IMR-90 (cell line): ENCODE results near the gene DNAH8. TPM values are rescaled to one million over a fixed set of nuclear protein-coding genes. Genes with fewer than 3 reads are reported as not detected.
"Not testable (repeated sequence)": the region's sequence is repeated elsewhere in the genome, so short reads cannot be mapped to it uniquely, and the experiment has no call there.

ENCODE experiments used
- ATAC-seq: fragments of 200-7000 bp; cut with Tn5 transposase; 2 replicates; pipeline ENCODE4 v1.9.1; 2020; ENCODE audit warnings: low read depth, mild to moderate bottlenecking, moderate library complexity
- BruUV-seq: library from RNA; stranded (reverse); fragments of 400-500 nt; replicated peaks from 2 replicates; lab custom pipeline; 2021; lab: Mats Ljungman, UMichigan
- CTCF ChIA-PET: fragments of 300-600 bp; formaldehyde crosslinking; extraction: SDS; loops from one replicate; lab custom pipeline; 2021; ENCODE audit warnings: antibody characterized with exemption; lab: Yijun Ruan, JAX
- POLR2A ChIA-PET: fragments of 300-600 bp; sonication (Branson Sonifier 250); formaldehyde crosslinking; loops from one replicate; lab custom pipeline; 2022; ENCODE audit warnings: antibody characterized with exemption; ENCODE audit not compliant: unreplicated experiment; lab: Charles Lee
- DNase-seq: peaks from one replicate; pipeline ENCODE4 v3.0.0; 2013
- H2AFZ ChIP-seq: replicated peaks from 2 replicates; pipeline ENCODE3; 2013; ENCODE audit warnings: low read length, mild to moderate bottlenecking; ENCODE audit not compliant: poor library complexity
- H2AK5ac ChIP-seq: 2 replicates; pipeline ENCODE4 v1.6.1; 2013; ENCODE audit warnings: low read depth, low read length, inconsistent platforms
- H2AK9ac ChIP-seq: replicated peaks from 2 replicates; pipeline ENCODE3; 2013; ENCODE audit warnings: mild to moderate bottlenecking, low read depth, low read length, moderate library complexity; ENCODE audit not compliant: poor library complexity
- H2BK120ac ChIP-seq: 2 replicates; pipeline ENCODE4 v1.6.1; 2013; ENCODE audit warnings: low read depth, low read length, inconsistent platforms
- H2BK15ac ChIP-seq: 3 replicates; pipeline ENCODE4 v1.6.1; 2013; ENCODE audit warnings: low read depth, low read length, inconsistent platforms
- H2BK20ac ChIP-seq: 2 replicates; pipeline ENCODE4 v1.6.1; 2013; ENCODE audit warnings: low read depth, mild to moderate bottlenecking, inconsistent platforms, low read length, moderate library complexity
- H2BK5ac ChIP-seq: 2 replicates; pipeline ENCODE4 v1.6.1; 2013; ENCODE audit warnings: mild to moderate bottlenecking, low read depth, low read length, inconsistent platforms; ENCODE audit not compliant: poor library complexity, severe bottlenecking
- H3K14ac ChIP-seq: replicated peaks from 2 replicates; pipeline ENCODE4 v1.6.1; 2013; ENCODE audit warnings: low read depth, low read length, inconsistent platforms
- H3K18ac ChIP-seq: 2 replicates; pipeline ENCODE4 v1.6.1; 2013; ENCODE audit warnings: low read depth, low read length, control low read depth
- H3K23ac ChIP-seq: 2 replicates; pipeline ENCODE4 v1.6.1; 2013; ENCODE audit warnings: low read depth, low read length, inconsistent platforms
- H3K27ac ChIP-seq: 2 replicates; pipeline ENCODE4 v1.5.1; 2013; ENCODE audit warnings: mild to moderate bottlenecking, control low read depth, low read length; ENCODE audit not compliant: insufficient read depth
- H3K27me3 ChIP-seq: 2 replicates; pipeline ENCODE4 v1.6.1; 2013; ENCODE audit warnings: low read length; ENCODE audit not compliant: control insufficient read depth, insufficient read depth
- H3K36me3 ChIP-seq: 2 replicates; pipeline ENCODE4 v1.6.1; 2013; ENCODE audit warnings: low read length, mixed read lengths; ENCODE audit not compliant: control insufficient read depth, insufficient read depth
- H3K4ac ChIP-seq: 2 replicates; pipeline ENCODE4 v1.6.1; 2013; ENCODE audit warnings: low read depth, low read length, inconsistent platforms
- H3K4me1 ChIP-seq: 2 replicates; pipeline ENCODE4 v1.6.1; 2013; ENCODE audit warnings: low read length, mixed read lengths; ENCODE audit not compliant: control insufficient read depth, insufficient read depth
- H3K4me2 ChIP-seq: 2 replicates; pipeline ENCODE4 v1.6.1; 2013; ENCODE audit warnings: low read depth, mild to moderate bottlenecking, control low read depth, low read length, moderate library complexity
- H3K4me3 ChIP-seq: 2 replicates; pipeline ENCODE4 v1.5.1; 2013; ENCODE audit warnings: low read depth, mild to moderate bottlenecking, control low read depth, low read length, moderate library complexity; ENCODE audit not compliant: insufficient read depth
- H3K56ac ChIP-seq: 2 replicates; pipeline ENCODE4 v1.6.1; 2013; ENCODE audit warnings: low read length, inconsistent platforms; ENCODE audit not compliant: insufficient read depth; ENCODE audit errors: extremely low read depth
- H3K79me1 ChIP-seq, 2 experiments: 2 replicates each; pipeline ENCODE4 v1.6.1; 2013; ENCODE audit warnings: low read length in 2 of 2, inconsistent platforms in 1 of 2, low read depth in 1 of 2
- H3K9ac ChIP-seq: 2 replicates; pipeline ENCODE4 v1.6.1; 2013; ENCODE audit warnings: low read depth, low read length, control low read depth
- H3K9me1 ChIP-seq: 2 replicates; pipeline ENCODE4 v1.6.1; 2013; ENCODE audit warnings: low read length, inconsistent platforms; ENCODE audit not compliant: insufficient read depth
- H3K9me3 ChIP-seq: 2 replicates; pipeline ENCODE4 v1.6.1; 2013; ENCODE audit warnings: low read length; ENCODE audit not compliant: control insufficient read depth, insufficient read depth
- H4K20me1 ChIP-seq: 2 replicates; pipeline ENCODE4 v1.6.1; 2013; ENCODE audit warnings: low read length, inconsistent platforms; ENCODE audit not compliant: insufficient read depth
- H4K5ac ChIP-seq: 2 replicates; pipeline ENCODE4 v1.6.1; 2013; ENCODE audit warnings: mild to moderate bottlenecking, low read depth, low read length, control low read depth
- H4K8ac ChIP-seq, 2 experiments: 2 replicates each; pipeline ENCODE4 v1.6.1; 2013; ENCODE audit warnings: low read depth in 2 of 2, low read length in 2 of 2, control low read depth in 1 of 2, inconsistent platforms in 1 of 2
- H4K91ac ChIP-seq: 2 replicates; pipeline ENCODE4 v1.6.1; 2013; ENCODE audit warnings: low read depth, low read length, inconsistent platforms; ENCODE audit not compliant: insufficient read depth
- WGBS, 2 experiments: methylation state at CpG; one replicate each; pipeline versions ENCODE4 v1.1.5 to v1.1.7; 2013; ENCODE audit warnings: missing lambda C conversion rate in 2 of 2; ENCODE audit not compliant: insufficient read length in 1 of 2; ENCODE audit errors: extremely low coverage in 2 of 2; 5-methylcytosine and 5-hydroxymethylcytosine counted together
- dilution Hi-C: fragments of 300-500 bp; cut with HindIII; formaldehyde crosslinking; loops from one replicate; pipeline ENCODE4 v1.14.3; 2018; ENCODE audit warnings: low sequenced_read_pairs; ENCODE audit not compliant: unreplicated experiment
- in situ Hi-C: fragments of 300-500 bp; cut with MboI; formaldehyde crosslinking; loops from 3 replicates; pipeline ENCODE4 v1.14.3; 2019; ENCODE audit warnings: low sequenced_read_pairs, inconsistent platforms, mixed read lengths
- intact Hi-C: fragments of 100-400 bp; cut with micrococcal nuclease; formaldehyde crosslinking; loops from 2 replicates; pipeline ENCODE4 v1.10.0; 2022
- polyA plus RNA-seq, 3 experiments: library from polyadenylated mRNA; depleted of rRNA; stranded (reverse); fragments of >200 nt; gene quantifications; 2 replicates each; pipeline ENCODE4 v1.2.3, GENCODE V29; 2012; ENCODE audit warnings: low replicate concordance in 1 of 3
- total RNA-seq: library from RNA; depleted of rRNA; stranded (reverse); fragments of >200 nt; gene quantifications from 2 replicates; pipeline ENCODE4 v1.2.3, GENCODE V29; 2012

Gene DNAH8
- total and polyA plus RNA-seq, 2 of the 4 experiments (the other 2 are of a cell fraction): not detected

- H3K4me3 ChIP-seq, POLR2A ChIA-PET, in situ Hi-C loops, H3K79me1 ChIP-seq, H3K4ac ChIP-seq, H3K23ac ChIP-seq, H3K4me2 ChIP-seq, H3K27me3 ChIP-seq, ATAC-seq, H3K14ac ChIP-seq, H4K8ac ChIP-seq, H3K27ac ChIP-seq, dilution Hi-C loops, H3K18ac ChIP-seq, BruUV-seq, H2AK5ac ChIP-seq, H4K5ac ChIP-seq, CTCF ChIA-PET, H3K9me1 ChIP-seq, H3K9me3 ChIP-seq, H2BK20ac ChIP-seq, H2AK9ac ChIP-seq, intact Hi-C loops, H3K9ac ChIP-seq, H4K20me1 ChIP-seq, H2BK120ac ChIP-seq, H4K91ac ChIP-seq, H2BK5ac ChIP-seq, H3K56ac ChIP-seq, DNase-seq, H2BK15ac ChIP-seq, H2AFZ ChIP-seq, H3K4me1 ChIP-seq, H3K36me3 ChIP-seq: not testable (repeated sequence)
- WGBS, 2 experiments: 78% methylated on average over 4 of the region's 9 CpGs; no CpG with 5 or more reads in 1 of the 2 experiments
Measured at GRCh38 chr6:38796437-38796836, 81.3 kb downstream of the DNAH8 start.
